NCI-H345 treated with DMSO at 0.1 percent for 48 hours (cell line): ENCODE data around the gene DERL3.

Experiments used
- DNase-seq: peaks from one replicate; lab custom pipeline; 2025; ENCODE audit not compliant: unreplicated experiment; lab: John Stamatoyannopoulos, UW

DERL3 gene

GRCh38 chr22:23847991-23848864 lies 9.4 kb upstream of the DERL3 start:
- no peak for DNase-seq

DNA sequence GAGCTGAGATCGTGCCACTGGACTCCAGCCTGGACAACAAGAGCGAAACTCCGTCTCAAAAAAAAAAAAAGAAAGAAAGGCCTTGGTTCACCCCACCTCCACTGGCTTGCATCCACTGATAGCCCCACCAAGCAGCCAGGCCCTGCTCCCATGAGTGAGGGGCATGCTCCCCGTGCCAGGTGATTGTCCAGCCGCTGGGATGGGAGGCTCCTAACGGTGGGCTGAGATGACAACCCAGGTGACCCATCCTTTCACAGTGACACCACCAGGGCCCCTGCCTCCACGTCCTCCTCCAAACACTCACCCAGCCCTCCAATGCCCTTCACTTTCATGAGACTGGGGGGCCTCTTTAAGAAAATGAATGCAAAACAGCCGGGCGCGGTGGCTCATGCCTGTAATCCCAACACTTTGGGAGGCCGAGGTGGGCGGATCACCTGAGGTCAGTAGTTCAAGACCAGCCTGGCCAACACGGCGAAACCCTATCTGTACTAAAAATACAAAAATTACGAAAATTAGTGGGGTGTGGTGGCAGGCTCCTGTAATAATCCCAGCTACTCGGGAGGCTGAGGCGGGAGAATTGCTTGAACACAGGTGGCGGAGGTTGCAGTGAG lies 8.6 kb upstream of the DERL3 start:
- DNase-seq, result no peak

DNA sequence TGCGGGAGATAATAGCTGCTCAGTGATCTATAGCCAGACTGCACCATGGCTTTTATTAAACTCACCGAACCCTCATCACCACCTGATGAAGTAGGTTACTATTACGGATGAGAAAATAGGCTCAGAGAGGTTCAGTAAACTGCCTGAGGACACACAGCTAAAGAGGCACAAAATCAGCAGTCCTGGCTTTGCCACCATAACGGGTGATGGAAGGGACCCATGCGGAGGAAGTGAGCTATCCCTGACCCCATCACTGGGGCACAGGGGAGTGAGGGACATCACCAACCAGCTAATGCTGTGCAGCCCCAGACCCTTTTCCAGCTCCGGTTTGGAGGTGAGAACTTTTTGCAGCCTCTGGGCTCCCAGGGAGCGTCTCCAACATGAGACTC lies 7.3 kb upstream of the DERL3 start:
- DNase-seq, result no peak

- no peak for DNase-seq
Measured at GRCh38 chr22:23845265-23846080, 6.7 kb upstream of the DERL3 start.

DNA sequence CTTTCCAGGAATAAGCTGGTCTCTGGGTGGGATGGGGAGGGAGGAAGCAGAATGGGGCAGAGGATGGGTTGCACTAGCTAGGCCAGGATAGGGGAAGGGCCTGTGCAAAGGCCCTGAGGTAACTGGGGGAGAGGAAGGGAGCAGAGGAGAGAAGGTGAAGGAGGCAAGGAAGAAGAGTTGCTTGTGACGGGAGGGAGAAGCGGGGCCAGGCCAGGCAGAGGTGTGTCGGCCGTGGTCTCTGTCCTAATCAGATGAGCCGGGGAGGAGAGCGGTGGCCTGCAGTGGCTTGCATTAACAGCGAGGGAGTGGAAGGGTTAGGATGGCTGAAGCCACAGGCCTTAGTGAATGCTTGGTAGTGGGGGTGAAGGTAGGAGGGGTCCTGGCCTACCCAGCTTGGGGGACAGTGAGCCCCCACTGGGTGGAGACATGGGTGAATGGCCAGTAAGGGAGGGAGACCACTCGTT lies 6.0 kb upstream of the DERL3 start:
- DNase-seq, result no peak

- DNase-seq, result no peak
Measured at GRCh38 chr22:23842599-23842998, 3.8 kb upstream of the DERL3 start.

DNA sequence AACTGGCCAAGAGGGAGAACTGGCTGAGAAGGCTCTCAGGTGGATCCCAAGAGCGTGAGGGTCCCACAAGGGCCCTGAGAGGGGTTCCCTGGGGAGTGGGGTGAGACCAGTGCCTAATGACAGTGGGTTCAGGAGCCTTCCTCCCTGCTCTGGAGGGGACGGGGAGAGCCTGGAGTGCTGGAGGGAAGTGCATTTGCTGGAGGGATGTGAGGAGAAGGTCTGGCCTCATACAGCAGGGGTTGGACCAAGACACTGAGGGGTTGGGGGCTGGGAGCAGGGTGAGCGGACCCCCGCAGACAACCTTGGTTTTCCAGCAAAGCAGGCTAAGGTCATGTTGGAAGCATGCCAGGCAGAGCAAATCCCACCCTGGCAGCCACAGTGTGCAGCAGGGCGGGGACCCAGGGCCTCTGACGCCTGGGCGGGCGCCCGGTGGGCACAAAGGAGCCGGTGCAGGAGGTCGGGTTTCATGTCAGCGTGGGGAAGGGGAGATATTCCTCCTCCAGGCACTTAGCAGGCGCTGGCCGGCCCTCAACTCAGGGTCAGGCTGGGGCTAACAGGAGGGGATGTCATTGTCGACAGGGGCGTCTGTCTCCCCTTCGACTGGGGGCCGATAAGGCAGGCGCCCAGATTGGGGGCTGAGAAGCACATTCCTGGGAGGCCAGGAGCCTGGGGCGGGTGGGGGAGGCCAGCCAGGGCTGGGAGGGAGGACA lies 3.1 kb upstream of the DERL3 start:
- DNase-seq, result no peak

DNA sequence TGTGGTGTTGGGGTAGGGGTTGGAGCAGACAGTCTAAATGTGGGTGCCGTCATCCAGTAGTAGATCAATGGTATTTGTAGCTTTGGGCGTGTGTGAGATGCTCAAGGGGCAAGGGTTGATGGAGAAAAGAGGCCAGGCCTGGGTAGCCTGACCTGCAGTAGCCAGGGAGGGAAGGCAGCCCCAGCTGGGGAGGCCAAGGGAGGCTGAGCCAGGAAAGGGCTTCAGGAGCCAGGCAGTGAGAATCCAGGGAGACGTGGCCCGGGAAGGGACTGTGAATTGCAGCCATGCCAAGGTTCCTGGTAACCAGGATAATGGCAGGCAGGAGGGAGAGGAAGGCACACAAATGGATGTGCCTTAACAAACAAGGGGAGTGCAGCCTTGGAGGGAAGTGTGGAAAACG lies 2.5 kb upstream of the DERL3 start:
- no peak for DNase-seq

DNA sequence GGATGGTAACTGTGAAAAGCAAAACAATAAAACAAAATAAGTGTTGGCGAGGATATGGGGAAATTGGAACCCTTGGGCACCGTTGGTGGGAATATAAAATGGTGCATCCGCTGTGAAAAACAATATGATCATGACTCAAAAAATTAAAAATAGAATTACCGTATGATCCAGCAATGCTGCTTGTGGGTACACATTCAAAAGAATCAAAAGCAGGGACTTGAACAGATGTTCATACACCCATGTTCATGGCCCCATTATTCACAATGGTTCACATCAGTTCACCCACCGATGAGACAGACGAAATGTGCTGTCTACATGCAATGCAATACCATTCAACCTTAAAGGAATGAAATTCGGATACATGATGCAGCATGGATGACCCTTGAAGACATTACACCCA lies 1.2 kb upstream of the DERL3 start:
- DNase-seq, result no peak

GRCh38 chr22:23837911-23838680 lies 710 bp downstream of the DERL3 start:
- no peak for DNase-seq

- no peak for DNase-seq
Measured at GRCh38 chr22:23837496-23837859, 1.3 kb downstream of the DERL3 start.

- DNase-seq, result no peak
Measured at GRCh38 chr22:23836692-23837495, 1.9 kb downstream of the DERL3 start.

DNA sequence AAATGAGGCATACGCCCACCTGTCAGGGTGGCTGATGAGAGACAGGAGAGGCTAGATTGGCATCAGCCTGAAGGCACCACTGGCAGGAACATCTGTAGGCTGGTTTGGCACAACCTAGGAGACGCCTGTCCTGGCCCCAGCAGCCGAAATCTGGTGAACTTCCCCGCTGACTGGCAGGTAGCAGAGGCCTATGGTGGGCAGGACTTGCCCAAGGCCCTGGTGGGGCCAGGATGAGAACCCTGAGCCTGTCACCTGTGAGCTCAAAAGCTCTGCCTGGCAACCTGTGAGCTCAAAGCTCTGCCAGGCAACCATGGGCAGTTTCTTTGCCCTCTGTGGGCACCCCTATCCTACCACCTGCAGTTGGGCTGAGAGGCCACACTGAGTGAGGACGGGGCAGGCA lies 2.5 kb downstream of the DERL3 start:
- no peak for DNase-seq

- no peak for DNase-seq
Measured at GRCh38 chr22:23835484-23836144, 3.2 kb downstream of the DERL3 start.

- no peak for DNase-seq
Measured at GRCh38 chr22:23834793-23835483, 3.9 kb downstream of the DERL3 start.

DNA sequence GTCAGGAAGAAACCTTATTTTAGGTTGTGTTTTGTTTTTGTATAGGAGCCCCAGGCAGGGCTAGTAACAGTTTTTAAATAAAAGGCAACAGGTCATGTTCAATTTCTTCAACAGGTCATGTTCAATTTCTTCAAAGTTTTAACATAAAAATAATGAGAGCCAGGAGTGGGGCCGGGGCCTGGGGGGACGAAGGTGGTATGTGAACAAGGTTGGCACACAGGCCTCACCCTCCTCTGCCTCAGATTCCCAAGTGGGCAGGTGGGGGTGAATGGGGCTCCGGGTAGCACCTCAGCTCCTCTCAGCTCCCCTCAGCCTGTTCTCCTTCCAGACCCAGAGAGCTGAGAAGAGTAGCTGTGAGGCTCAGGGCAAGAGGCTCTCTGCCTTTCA lies 4.4 kb downstream of the DERL3 start:
- DNase-seq, result no peak

GRCh38 chr22:23833911-23834317 lies 4.9 kb downstream of the DERL3 start:
- no peak for DNase-seq

- no peak for DNase-seq
Measured at GRCh38 chr22:23833017-23833751, 5.6 kb downstream of the DERL3 start.
